HL-60 (cell line): ENCODE measurements around the gene AFG3L2.

ENCODE experiments used
- DNase-seq, 2 experiments: peaks; one replicate each; pipeline ENCODE4 v3.0.0-alpha.2; 2010 to 2020; ENCODE audit warnings: low read depth in 1 of 2, low spot score in 1 of 2
- H3K27ac ChIP-seq: fragments of 250-450 bp; sonication (Bioruptor Pico); replicated peaks from 2 replicates; pipeline ENCODE4 v1.5.1; 2020; ENCODE audit warnings: mild to moderate bottlenecking, moderate library complexity
- H3K27me3 ChIP-seq: fragments of 250-450 bp; sonication (Bioruptor Pico); 2 replicates; pipeline ENCODE4 v1.5.1; 2021; ENCODE audit warnings: mild to moderate bottlenecking, moderate library complexity; ENCODE audit not compliant: insufficient read depth, poor library complexity, severe bottlenecking
- H3K4me3 ChIP-seq: replicated peaks from 2 replicates; pipeline ENCODE4 v1.5.1; 2011; ENCODE audit warnings: mild to moderate bottlenecking, control low read depth, low read length; ENCODE audit not compliant: insufficient read depth
- CTCF ChIP-seq: IDR thresholded peaks from one replicate; pipeline ENCODE4 v1.5.1; 2011; ENCODE audit warnings: low read length, control low read depth, inconsistent platforms; ENCODE audit not compliant: insufficient read depth
- GABPA ChIP-seq: IDR thresholded peaks from 2 replicates; pipeline ENCODE4 v1.6.1; 2012; ENCODE audit warnings: low read depth
- POLR2AphosphoS5 ChIP-seq: IDR thresholded peaks from 2 replicates; pipeline ENCODE4 v1.6.1; 2012; ENCODE audit warnings: low read depth
- REST ChIP-seq: IDR thresholded peaks from 2 replicates; pipeline ENCODE4 v1.6.1; 2012; ENCODE audit warnings: low read depth; ENCODE audit not compliant: insufficient replicate concordance
- SPI1 ChIP-seq: IDR thresholded peaks from 2 replicates; pipeline ENCODE4 v1.6.1; 2012; ENCODE audit warnings: low read depth, mild to moderate bottlenecking, borderline replicate concordance

Gene AFG3L2

GRCh38 chr18:12342661-12343060 lies 34.4 kb downstream of the AFG3L2 start:
- Histone ChIP-seq H3K27ac (no peak overlapping the region), H3K4me3 (no peak overlapping the region), H3K27me3 (no peaks in the 10 kb centered on the region)
- no peak for TF ChIP-seq REST
- no peak for TF ChIP-seq CTCF
- no peak for TF ChIP-seq GABPA
- no peak for TF ChIP-seq POLR2AphosphoS5
- no peak for TF ChIP-seq SPI1
- DNase-seq: no peak

- TF ChIP-seq GABPA (no peak), POLR2AphosphoS5 (no peak), CTCF (no peak), SPI1 (no peak), REST (no peak)
Observed at GRCh38 chr18:12340945-12341660, 35.9 kb downstream of the AFG3L2 start.

GRCh38 chr18:12338382-12338781 lies 38.6 kb downstream of the AFG3L2 start:
- H3K4me3 ChIP-seq: no peak overlapping the region
- TF ChIP-seq CTCF (no peak), POLR2AphosphoS5 (no peak), REST (no peak), SPI1 (no peak), GABPA (no peak)
- no peak for DNase-seq
- H3K27ac ChIP-seq: no peak overlapping the region
- H3K27me3 ChIP-seq: no peaks in the 10 kb centered on the region

More at GRCh38 chr18:12340945-12341660, 35.9 kb downstream of the AFG3L2 start:
- no peak for DNase-seq
- no peaks in the 10 kb centered on the region for H3K27me3 ChIP-seq
- no peak overlapping the region for H3K27ac ChIP-seq
- no peak overlapping the region for H3K4me3 ChIP-seq
